ENCODE measurements around the gene FLOT1. TPM values are rescaled to one million over a fixed set of nuclear protein-coding genes. Genes with fewer than 3 reads are reported as not detected.

Gene FLOT1
- total and polyA plus RNA-seq, 9 of the 15 experiments (the other 6 are each of a cell fraction or from before 2014, with no cell fraction given) = 11.7 to 149 (median 118) TPM

DNA sequence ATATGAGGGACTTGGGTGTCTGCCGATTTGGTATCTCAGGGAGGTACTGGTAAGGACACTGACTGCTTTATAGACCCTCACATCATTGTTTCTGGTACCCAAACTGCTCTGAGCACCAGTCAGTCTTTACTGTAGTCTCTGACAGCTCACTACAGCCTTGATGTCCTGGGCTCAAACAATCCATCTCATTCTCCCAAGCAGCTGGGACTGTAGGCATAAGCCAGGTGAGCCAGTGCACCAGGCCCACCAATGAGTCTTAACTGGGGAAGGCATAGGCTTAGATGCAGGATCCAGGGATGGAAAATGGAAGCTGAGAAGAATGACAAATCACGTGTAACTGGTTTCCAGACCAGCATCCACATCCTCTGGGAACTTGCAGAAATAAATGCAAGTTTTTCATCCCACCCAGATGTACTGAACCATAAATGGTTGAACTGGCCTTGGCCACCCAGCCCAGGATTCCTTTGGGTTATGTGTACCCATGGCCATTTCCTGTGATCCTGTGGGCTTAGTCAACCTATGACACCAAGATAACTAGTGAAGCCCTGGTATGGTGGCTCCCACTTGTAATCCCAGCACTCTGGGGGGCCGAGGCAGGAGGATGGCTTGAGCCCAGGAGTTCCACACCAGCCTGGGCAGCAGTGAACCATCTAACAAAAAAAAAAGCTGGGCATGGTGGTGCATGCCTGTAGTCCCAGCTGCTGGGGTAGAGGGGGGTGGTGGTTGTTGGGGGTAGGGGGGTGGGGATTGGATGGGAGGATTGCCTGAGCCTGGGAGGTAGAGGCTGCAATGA is 16.6 kb downstream of the FLOT1 start (continued):
- TF ChIP-seq, protein P1, sequence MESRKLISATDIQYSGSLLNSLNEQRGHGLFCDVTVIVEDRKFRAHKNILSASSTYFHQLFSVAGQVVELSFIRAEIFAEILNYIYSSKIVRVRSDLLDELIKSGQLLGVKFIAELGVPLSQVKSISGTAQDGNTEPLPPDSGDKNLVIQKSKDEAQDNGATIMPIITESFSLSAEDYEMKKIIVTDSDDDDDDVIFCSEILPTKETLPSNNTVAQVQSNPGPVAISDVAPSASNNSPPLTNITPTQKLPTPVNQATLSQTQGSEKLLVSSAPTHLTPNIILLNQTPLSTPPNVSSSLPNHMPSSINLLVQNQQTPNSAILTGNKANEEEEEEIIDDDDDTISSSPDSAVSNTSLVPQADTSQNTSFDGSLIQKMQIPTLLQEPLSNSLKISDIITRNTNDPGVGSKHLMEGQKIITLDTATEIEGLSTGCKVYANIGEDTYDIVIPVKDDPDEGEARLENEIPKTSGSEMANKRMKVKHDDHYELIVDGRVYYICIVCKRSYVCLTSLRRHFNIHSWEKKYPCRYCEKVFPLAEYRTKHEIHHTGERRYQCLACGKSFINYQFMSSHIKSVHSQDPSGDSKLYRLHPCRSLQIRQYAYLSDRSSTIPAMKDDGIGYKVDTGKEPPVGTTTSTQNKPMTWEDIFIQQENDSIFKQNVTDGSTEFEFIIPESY (CRISPR knock-in tag; IDR thresholded peaks at IDR 0.05) = 0 out of 2 replicates have a peak, but pooled peaks have one; percentile 10
- peak; percentile 29; the same call in 1 of the 2 replicates for TF ChIP-seq NCOR1 (IDR thresholded peaks at IDR 0.05)
- TF ChIP-seq, protein P2, sequence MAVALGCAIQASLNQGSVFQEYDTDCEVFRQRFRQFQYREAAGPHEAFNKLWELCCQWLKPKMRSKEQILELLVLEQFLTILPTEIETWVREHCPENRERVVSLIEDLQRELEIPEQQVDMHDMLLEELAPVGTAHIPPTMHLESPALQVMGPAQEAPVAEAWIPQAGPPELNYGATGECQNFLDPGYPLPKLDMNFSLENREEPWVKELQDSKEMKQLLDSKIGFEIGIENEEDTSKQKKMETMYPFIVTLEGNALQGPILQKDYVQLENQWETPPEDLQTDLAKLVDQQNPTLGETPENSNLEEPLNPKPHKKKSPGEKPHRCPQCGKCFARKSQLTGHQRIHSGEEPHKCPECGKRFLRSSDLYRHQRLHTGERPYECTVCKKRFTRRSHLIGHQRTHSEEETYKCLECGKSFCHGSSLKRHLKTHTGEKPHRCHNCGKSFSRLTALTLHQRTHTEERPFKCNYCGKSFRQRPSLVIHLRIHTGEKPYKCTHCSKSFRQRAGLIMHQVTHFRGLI (CRISPR knock-in tag; IDR thresholded peaks at IDR 0.05) = no peak
- peak; percentile 50; the same call in 1 of the 2 replicates for TF ChIP-seq ARID4B (CRISPR knock-in tag; IDR thresholded peaks at IDR 0.05)
- TF ChIP-seq, protein P3, sequence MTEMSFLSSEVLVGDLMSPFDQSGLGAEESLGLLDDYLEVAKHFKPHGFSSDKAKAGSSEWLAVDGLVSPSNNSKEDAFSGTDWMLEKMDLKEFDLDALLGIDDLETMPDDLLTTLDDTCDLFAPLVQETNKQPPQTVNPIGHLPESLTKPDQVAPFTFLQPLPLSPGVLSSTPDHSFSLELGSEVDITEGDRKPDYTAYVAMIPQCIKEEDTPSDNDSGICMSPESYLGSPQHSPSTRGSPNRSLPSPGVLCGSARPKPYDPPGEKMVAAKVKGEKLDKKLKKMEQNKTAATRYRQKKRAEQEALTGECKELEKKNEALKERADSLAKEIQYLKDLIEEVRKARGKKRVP (CRISPR knock-in tag; IDR thresholded peaks at IDR 0.05) = peak; percentile 68
- TF ChIP-seq PURB (CRISPR knock-in tag; IDR thresholded peaks at IDR 0.05; ENCODE audit: low read depth) = no peak
- TF ChIP-seq, protein P4, sequence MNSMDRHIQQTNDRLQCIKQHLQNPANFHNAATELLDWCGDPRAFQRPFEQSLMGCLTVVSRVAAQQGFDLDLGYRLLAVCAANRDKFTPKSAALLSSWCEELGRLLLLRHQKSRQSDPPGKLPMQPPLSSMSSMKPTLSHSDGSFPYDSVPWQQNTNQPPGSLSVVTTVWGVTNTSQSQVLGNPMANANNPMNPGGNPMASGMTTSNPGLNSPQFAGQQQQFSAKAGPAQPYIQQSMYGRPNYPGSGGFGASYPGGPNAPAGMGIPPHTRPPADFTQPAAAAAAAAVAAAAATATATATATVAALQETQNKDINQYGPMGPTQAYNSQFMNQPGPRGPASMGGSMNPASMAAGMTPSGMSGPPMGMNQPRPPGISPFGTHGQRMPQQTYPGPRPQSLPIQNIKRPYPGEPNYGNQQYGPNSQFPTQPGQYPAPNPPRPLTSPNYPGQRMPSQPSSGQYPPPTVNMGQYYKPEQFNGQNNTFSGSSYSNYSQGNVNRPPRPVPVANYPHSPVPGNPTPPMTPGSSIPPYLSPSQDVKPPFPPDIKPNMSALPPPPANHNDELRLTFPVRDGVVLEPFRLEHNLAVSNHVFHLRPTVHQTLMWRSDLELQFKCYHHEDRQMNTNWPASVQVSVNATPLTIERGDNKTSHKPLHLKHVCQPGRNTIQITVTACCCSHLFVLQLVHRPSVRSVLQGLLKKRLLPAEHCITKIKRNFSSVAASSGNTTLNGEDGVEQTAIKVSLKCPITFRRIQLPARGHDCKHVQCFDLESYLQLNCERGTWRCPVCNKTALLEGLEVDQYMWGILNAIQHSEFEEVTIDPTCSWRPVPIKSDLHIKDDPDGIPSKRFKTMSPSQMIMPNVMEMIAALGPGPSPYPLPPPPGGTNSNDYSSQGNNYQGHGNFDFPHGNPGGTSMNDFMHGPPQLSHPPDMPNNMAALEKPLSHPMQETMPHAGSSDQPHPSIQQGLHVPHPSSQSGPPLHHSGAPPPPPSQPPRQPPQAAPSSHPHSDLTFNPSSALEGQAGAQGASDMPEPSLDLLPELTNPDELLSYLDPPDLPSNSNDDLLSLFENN (IDR thresholded peaks at IDR 0.05; ENCODE audit: low read depth in 2 of 2, low read length in 2 of 2) = no peak; a peak in 1 of 4 replicates
- TF ChIP-seq MNT (conservative IDR thresholded peaks at IDR 0.05) = no peak; a peak in 1 of 4 replicates
- TF ChIP-seq ZNF780A (CRISPR knock-in tag; IDR thresholded peaks at IDR 0.05) = peak; percentile 46; the same call in 1 of the 2 replicates
